CD4-positive, CD25-positive, alpha-beta regulatory T cell (primary cell): ENCODE data around the gene STAB1. TPM values are rescaled to one million over a fixed set of nuclear protein-coding genes. Genes with fewer than 3 reads are reported as not detected.

Source experiments
- ATAC-seq, 2 donors: fragments of 150-1000 bp; cut with Tn5 transposase; one replicate each; pipeline ENCODE4 v1.10.0; 2021; ENCODE audit warnings: low read depth in 2 of 2, moderate number of reproducible peaks in 2 of 2, moderate library complexity in 1 of 2
- DNase-seq, 3 donors: peaks; one replicate each; pipeline versions ENCODE4 v3.0.0 to v3.0.0-alpha.2; 2012 to 2022; ENCODE audit warnings: mixed read lengths in 1 of 3
- H3K27ac ChIP-seq: one replicate; pipeline ENCODE4 v1.7.0; 2013; ENCODE audit warnings: mild to moderate bottlenecking, low read length; ENCODE audit not compliant: insufficient read depth, poor library complexity, severe bottlenecking
- H3K27me3 ChIP-seq: one replicate; pipeline ENCODE4 v1.7.0; 2013; ENCODE audit warnings: low read length; ENCODE audit not compliant: control insufficient read depth, insufficient read depth
- H3K36me3 ChIP-seq: one replicate; pipeline ENCODE4 v1.7.0; 2013; ENCODE audit warnings: mild to moderate bottlenecking, low read length, moderate library complexity; ENCODE audit not compliant: control insufficient read depth, insufficient read depth
- H3K4me1 ChIP-seq: 2 replicates; pipeline ENCODE4 v1.7.0; 2013; ENCODE audit warnings: mild to moderate bottlenecking, low read length; ENCODE audit not compliant: insufficient read depth, control insufficient read depth, poor library complexity, severe bottlenecking
- H3K4me3 ChIP-seq: one replicate; pipeline ENCODE4 v1.7.0; 2013; ENCODE audit warnings: low read depth, mild to moderate bottlenecking, low read length, moderate library complexity
- H3K9me3 ChIP-seq, 2 experiments: 1 replicate in 1 of 2; 2 replicates in 1 of 2; pipeline ENCODE4 v1.7.0; 2013; ENCODE audit warnings: low read length in 2 of 2, mild to moderate bottlenecking in 1 of 2, moderate library complexity in 1 of 2; ENCODE audit not compliant: control insufficient read depth in 2 of 2
- H3K27ac Mint-ChIP-seq, 3 donors: one replicate each; pipeline ENCODE4 v1.8.0; 2020 to 2022; ENCODE audit warnings: mild to moderate bottlenecking in 3 of 3, mixed read lengths in 3 of 3, moderate library complexity in 2 of 3
- H3K27me3 Mint-ChIP-seq: one replicate; pipeline ENCODE4 v1.8.0; 2022; ENCODE audit warnings: mild to moderate bottlenecking, mixed read lengths
- H3K36me3 Mint-ChIP-seq: one replicate; pipeline ENCODE4 v1.8.0; 2020; ENCODE audit warnings: mixed read lengths
- H3K4me1 Mint-ChIP-seq, 4 donors: one replicate each; pipeline ENCODE4 v1.8.0; 2020 to 2022; ENCODE audit warnings: mixed read lengths in 4 of 4, mild to moderate bottlenecking in 1 of 4
- H3K4me3 Mint-ChIP-seq, 4 donors: one replicate each; pipeline ENCODE4 v1.8.0; 2020 to 2022; ENCODE audit warnings: mild to moderate bottlenecking in 4 of 4, mixed read lengths in 4 of 4, moderate library complexity in 3 of 4
- H3K9me3 Mint-ChIP-seq, 7 donors: one replicate each; pipeline ENCODE4 v1.8.0; 2020 to 2022; ENCODE audit warnings: mixed read lengths in 7 of 7, mild to moderate bottlenecking in 3 of 7, moderate library complexity in 2 of 7
- polyA plus RNA-seq, 4 donors: library from polyadenylated mRNA; unstranded; fragments of 300-500 nt; fragmentation: Illumina TruSeq; gene quantifications; one replicate each; pipeline ENCODE4 v1.2.3, GENCODE V29; 2021
- total RNA-seq: library from RNA; stranded (reverse); gene quantifications from one replicate; pipeline ENCODE4 v1.2.3, GENCODE V29; 2022

Gene STAB1
- total and polyA plus RNA-seq, 5 donors from 2014 or later: 0.42 TPM; not detected in 4

GRCh38 chr3:52498137-52499054, 3.3 kb downstream of the STAB1 start:
- Mint-ChIP-seq H3K9me3 (peaks cover 0 to 2% (median 0%) of the 10 kb centered on the region in 7 donors), H3K27me3 (peaks cover 4% of the 10 kb centered on the region), H3K4me1 (peaks cover 0 to 3% (median 0%) of the 10 kb centered on the region in 4 donors), H3K4me3 (no peak overlapping the region), H3K27ac (no peak overlapping the region), H3K36me3 (no peaks in the 10 kb centered on the region)
- Histone ChIP-seq H3K4me3 (no peak overlapping the region), H3K4me1 (no peaks in the 10 kb centered on the region), H3K27ac (no peak overlapping the region), H3K9me3 (no peaks in the 10 kb centered on the region), H3K36me3 (no peaks in the 10 kb centered on the region), H3K27me3 (no peaks in the 10 kb centered on the region)
- ATAC-seq (peak; percentile 21 to 27), DNase-seq (no peak)

- H3K36me3 Mint-ChIP-seq: no peaks in the 10 kb centered on the region
- no peaks in the 10 kb centered on the region for H3K4me1 ChIP-seq
- no peak overlapping the region for H3K4me3 Mint-ChIP-seq
- no peaks in the 10 kb centered on the region for H3K27me3 ChIP-seq
- no peaks in the 10 kb centered on the region for H3K36me3 ChIP-seq
- no peaks in the 10 kb centered on the region for H3K4me1 Mint-ChIP-seq
- no peak overlapping the region for H3K27ac ChIP-seq
- ATAC-seq: no peak
- no peaks in the 10 kb centered on the region for H3K27me3 Mint-ChIP-seq
- no peaks in the 10 kb centered on the region for H3K9me3 ChIP-seq
- no peak for DNase-seq
- peaks cover 0 to 2% (median 0%) of the 10 kb centered on the region in 7 donors for H3K9me3 Mint-ChIP-seq
- H3K4me3 ChIP-seq: no peak overlapping the region
- no peak overlapping the region for H3K27ac Mint-ChIP-seq
Measured at GRCh38 chr3:52501046-52501445, 5.9 kb downstream of the STAB1 start.

- Mint-ChIP-seq H3K4me3 (no peak overlapping the region), H3K27ac (no peak overlapping the region), H3K36me3 (no peaks in the 10 kb centered on the region), H3K9me3 (peaks cover 0 to 2% (median 0%) of the 10 kb centered on the region in 7 donors), H3K4me1 (no peaks in the 10 kb centered on the region), H3K27me3 (no peaks in the 10 kb centered on the region)
- Histone ChIP-seq H3K4me3 (no peak overlapping the region), H3K27me3 (no peaks in the 10 kb centered on the region), H3K27ac (no peak overlapping the region), H3K36me3 (no peaks in the 10 kb centered on the region), H3K9me3 (no peaks in the 10 kb centered on the region), H3K4me1 (no peaks in the 10 kb centered on the region)
- ATAC-seq (no peak), DNase-seq (no peak)
Measured at GRCh38 chr3:52502001-52502400, 6.9 kb downstream of the STAB1 start.

GRCh38 chr3:52502808-52503350, 7.7 kb downstream of the STAB1 start:
- peaks cover 0 to 2% (median 0%) of the 10 kb centered on the region in 7 donors for H3K9me3 Mint-ChIP-seq
- no peak for DNase-seq
- no peaks in the 10 kb centered on the region for H3K4me1 Mint-ChIP-seq
- no peak for ATAC-seq
- no peak overlapping the region for H3K27ac Mint-ChIP-seq
- Histone ChIP-seq H3K9me3 (no peaks in the 10 kb centered on the region), H3K27ac (no peak overlapping the region), H3K4me1 (no peaks in the 10 kb centered on the region), H3K36me3 (no peaks in the 10 kb centered on the region), H3K27me3 (no peaks in the 10 kb centered on the region), H3K4me3 (no peak overlapping the region)
- H3K36me3 Mint-ChIP-seq: no peaks in the 10 kb centered on the region
- no peak overlapping the region for H3K4me3 Mint-ChIP-seq
- no peaks in the 10 kb centered on the region for H3K27me3 Mint-ChIP-seq

- H3K9me3 Mint-ChIP-seq: peaks cover 0 to 2% (median 0%) of the 10 kb centered on the region in 7 donors
- no peak overlapping the region for H3K4me3 Mint-ChIP-seq
- no peak for DNase-seq
- no peak overlapping the region for H3K27ac Mint-ChIP-seq
- ATAC-seq: no peak
- no peaks in the 10 kb centered on the region for H3K27me3 ChIP-seq
- no peaks in the 10 kb centered on the region for H3K4me1 ChIP-seq
- H3K27me3 Mint-ChIP-seq: no peaks in the 10 kb centered on the region
- H3K36me3 Mint-ChIP-seq: no peaks in the 10 kb centered on the region
- no peaks in the 10 kb centered on the region for H3K36me3 ChIP-seq
- H3K9me3 ChIP-seq: no peaks in the 10 kb centered on the region
- H3K4me1 Mint-ChIP-seq: no peaks in the 10 kb centered on the region
- no peak overlapping the region for H3K27ac ChIP-seq
- H3K4me3 ChIP-seq: no peak overlapping the region
Measured at GRCh38 chr3:52503788-52504424, 8.8 kb downstream of the STAB1 start.

- H3K27me3 ChIP-seq: no peaks in the 10 kb centered on the region
- no peaks in the 10 kb centered on the region for H3K36me3 ChIP-seq
- no peak overlapping the region for H3K27ac Mint-ChIP-seq
- DNase-seq (no peak), ATAC-seq (no peak)
- no peak overlapping the region for H3K4me3 ChIP-seq
- no peaks in the 10 kb centered on the region for H3K4me1 Mint-ChIP-seq
- H3K36me3 Mint-ChIP-seq: no peaks in the 10 kb centered on the region
- no peaks in the 10 kb centered on the region for H3K4me1 ChIP-seq
- no peaks in the 10 kb centered on the region for H3K9me3 ChIP-seq
- no peaks in the 10 kb centered on the region for H3K27me3 Mint-ChIP-seq
- no peak overlapping the region for H3K27ac ChIP-seq
- H3K4me3 Mint-ChIP-seq: no peak overlapping the region
- H3K9me3 Mint-ChIP-seq: peaks cover 0 to 2% (median 0%) of the 10 kb centered on the region in 7 donors
Measured at GRCh38 chr3:52504977-52505376, 9.8 kb downstream of the STAB1 start.

GRCh38 chr3:52506266-52506966, 11.3 kb downstream of the STAB1 start:
- ATAC-seq (no peak), DNase-seq (no peak)
- H3K4me3 ChIP-seq: no peak overlapping the region
- H3K27ac Mint-ChIP-seq: no peak overlapping the region
- H3K4me3 Mint-ChIP-seq: no peak overlapping the region
- H3K4me1 ChIP-seq: no peaks in the 10 kb centered on the region
- no peaks in the 10 kb centered on the region for H3K36me3 Mint-ChIP-seq
- H3K27me3 Mint-ChIP-seq: no peaks in the 10 kb centered on the region
- no peaks in the 10 kb centered on the region for H3K9me3 Mint-ChIP-seq
- no peak overlapping the region for H3K27ac ChIP-seq
- no peaks in the 10 kb centered on the region for H3K9me3 ChIP-seq
- no peaks in the 10 kb centered on the region for H3K36me3 ChIP-seq
- no peaks in the 10 kb centered on the region for H3K4me1 Mint-ChIP-seq
- no peaks in the 10 kb centered on the region for H3K27me3 ChIP-seq
